ENCODE results near the gene ZBTB7A.
A peak's percentile ranks its signal among the peaks of the same experiment; 100 is the strongest.

Gene ZBTB7A

GRCh38 chr19:4066682-4067395 lies at the start of gene ZBTB7A:
Gene ZBTB7A (minus strand): TSS chr19:4066899. CDS start chr19:4055232, 11,667 bp downstream.
- DNase-seq, result peak; percentile 80
- ATAC-seq, result peak; percentile 38

GRCh38 chr19:4115818-4116385 lies 49.2 kb upstream of the ZBTB7A start:
- DNase-seq (peak; percentile 46), ATAC-seq (peak; percentile 70)

- ATAC-seq (peak; percentile 83), DNase-seq (peak; percentile 55)
Observed at GRCh38 chr19:4115050-4115817, 48.5 kb upstream of the ZBTB7A start.

GRCh38 chr19:4114181-4114580 lies 47.5 kb upstream of the ZBTB7A start:
- ATAC-seq (no peak), DNase-seq (no peak)

GRCh38 chr19:4113398-4114088 lies 46.8 kb upstream of the ZBTB7A start:
- ATAC-seq (no peak), DNase-seq (no peak)

GRCh38 chr19:4112367-4112766 lies 45.7 kb upstream of the ZBTB7A start:
- DNase-seq (no peak), ATAC-seq (no peak)

GRCh38 chr19:4109626-4109945 lies 42.9 kb upstream of the ZBTB7A start:
- no peak for DNase-seq
- ATAC-seq, result no peak

GRCh38 chr19:4108767-4109625 lies 42.3 kb upstream of the ZBTB7A start:
- DNase-seq (peak; percentile 77), ATAC-seq (peak; percentile 58)

GRCh38 chr19:4103080-4103433 lies 36.4 kb upstream of the ZBTB7A start:
- DNase-seq (peak; percentile 71), ATAC-seq (peak; percentile 47)

- no peak for DNase-seq
- ATAC-seq, result no peak
Observed at GRCh38 chr19:4102339-4103079, 35.8 kb upstream of the ZBTB7A start.

- DNase-seq (no peak), ATAC-seq (no peak)
Observed at GRCh38 chr19:4101496-4101770, 34.7 kb upstream of the ZBTB7A start.

GRCh38 chr19:4100647-4101495 lies 34.2 kb upstream of the ZBTB7A start:
- DNase-seq (no peak), ATAC-seq (no peak)

GRCh38 chr19:4099041-4099764 lies 32.5 kb upstream of the ZBTB7A start:
- DNase-seq (no peak), ATAC-seq (no peak)

GRCh38 chr19:4098493-4098892 lies 31.8 kb upstream of the ZBTB7A start:
- no peak for ATAC-seq
- no peak for DNase-seq

- DNase-seq, result no peak
- no peak for ATAC-seq
Observed at GRCh38 chr19:4097501-4097900, 30.8 kb upstream of the ZBTB7A start.

- ATAC-seq, result no peak
- DNase-seq, result no peak
Observed at GRCh38 chr19:4096049-4096892, 29.6 kb upstream of the ZBTB7A start.

- no peak for ATAC-seq
- DNase-seq, result no peak
Observed at GRCh38 chr19:4095488-4095844, 28.8 kb upstream of the ZBTB7A start.

GRCh38 chr19:4094761-4095487 lies 28.2 kb upstream of the ZBTB7A start:
- ATAC-seq, result no peak

More at GRCh38 chr19:4094761-4095487, 28.2 kb upstream of the ZBTB7A start:
- no peak for DNase-seq
